HL-60/S4 (cell line): ENCODE data around the gene ZNF710.

Experiments
- in situ Hi-C: fragments of 300-500 bp; cut with MboI; formaldehyde crosslinking; loops from 2 replicates; pipeline ENCODE4 v1.14.3; 2022; ENCODE audit warnings: low sequenced_read_pairs

Gene ZNF710

DNA sequence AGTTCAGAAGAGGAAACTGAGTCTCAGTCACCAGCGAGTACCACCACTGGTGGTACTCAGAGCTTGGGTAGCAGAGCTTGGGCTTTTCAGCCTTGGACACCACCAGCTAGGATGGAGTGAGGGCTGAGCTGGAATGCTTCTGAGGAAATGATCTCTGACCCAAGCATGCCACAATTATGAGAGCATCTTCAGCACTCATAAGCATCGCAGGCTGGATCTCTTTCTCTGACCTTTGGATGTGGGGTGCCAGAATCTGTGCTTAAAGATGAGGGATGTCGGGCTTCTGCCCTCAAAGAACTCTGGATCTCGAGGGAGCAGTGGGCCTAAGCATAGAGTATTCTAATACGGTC is 36.4 kb downstream of the ZNF710 start:
- in situ Hi-C loops: no loop called here

DNA sequence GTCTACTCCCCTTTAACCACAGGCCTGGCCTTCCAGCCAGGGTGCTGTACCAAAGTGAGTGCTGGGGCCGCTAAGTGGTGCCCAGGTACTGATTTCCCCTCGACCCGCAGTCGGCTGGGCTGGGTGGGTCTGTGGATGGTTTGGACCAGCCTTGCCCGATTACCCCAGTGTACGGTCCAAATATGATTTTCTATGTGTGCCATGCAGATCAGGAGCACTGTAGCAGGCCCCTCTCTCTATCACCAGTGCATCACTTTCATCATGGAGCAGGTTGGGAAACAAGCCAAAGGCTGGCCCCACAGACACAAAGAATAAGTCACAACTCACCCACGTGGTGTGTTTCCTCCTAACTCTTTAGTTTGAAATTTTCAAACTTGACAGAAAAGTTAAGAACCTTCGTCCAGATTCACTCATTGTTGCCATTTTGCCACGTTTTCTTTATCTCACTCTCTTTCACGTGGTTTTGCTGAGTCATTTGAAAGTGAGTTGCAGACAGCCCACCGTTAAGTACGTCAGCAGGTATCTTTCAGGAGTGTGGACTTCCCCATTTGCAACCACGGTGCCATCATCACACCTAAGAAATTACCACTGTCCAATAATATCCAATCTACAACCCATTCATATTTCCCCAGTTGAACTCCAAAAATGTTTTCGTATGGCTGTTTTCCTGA is 37.0 kb downstream of the ZNF710 start:
- in situ Hi-C loops: no loop called here

DNA sequence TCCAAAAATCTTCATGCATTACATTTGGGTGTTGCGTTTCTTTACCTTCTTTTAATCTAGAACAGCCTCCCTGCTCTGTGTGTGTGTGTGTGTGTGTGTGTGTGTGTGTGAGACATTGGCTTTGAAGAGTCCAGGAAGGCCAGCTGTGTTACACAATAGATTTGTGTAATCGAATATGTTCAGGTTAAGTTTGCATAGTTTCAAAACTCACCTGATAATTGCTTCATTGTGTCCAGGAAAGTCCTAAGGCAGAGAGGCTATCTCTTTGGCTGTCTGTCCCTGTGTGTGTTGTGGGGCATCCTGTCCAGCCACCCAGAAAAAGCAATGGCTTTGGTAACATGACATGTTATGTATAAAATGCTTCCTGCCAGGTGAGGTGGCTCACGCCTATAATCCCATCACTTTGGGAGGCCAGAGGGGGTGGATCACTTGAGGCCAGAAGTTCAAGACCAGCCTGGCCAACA is 37.5 kb downstream of the ZNF710 start:
- in situ Hi-C loops: no loop called here

DNA sequence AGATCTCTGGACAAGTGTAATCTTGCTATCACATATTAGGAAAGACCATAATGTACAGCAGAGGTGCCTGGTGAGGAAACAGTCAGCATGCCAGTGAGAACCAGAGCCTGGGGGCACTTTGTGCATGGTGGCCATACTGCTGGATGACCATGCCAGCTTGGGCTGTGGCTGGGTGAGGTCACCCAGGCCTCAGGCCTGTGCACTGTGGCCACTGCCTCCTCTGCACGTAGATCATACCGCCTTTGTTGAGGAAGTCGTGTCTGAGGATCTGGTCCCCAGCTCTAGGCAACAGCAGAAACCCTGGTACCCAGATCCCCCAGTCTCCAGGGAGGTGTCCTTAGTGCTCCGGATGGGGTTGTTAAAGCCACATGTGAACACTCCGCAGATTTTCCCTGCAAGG is 38.9 kb downstream of the ZNF710 start:
- in situ Hi-C loops: no loop called here

DNA sequence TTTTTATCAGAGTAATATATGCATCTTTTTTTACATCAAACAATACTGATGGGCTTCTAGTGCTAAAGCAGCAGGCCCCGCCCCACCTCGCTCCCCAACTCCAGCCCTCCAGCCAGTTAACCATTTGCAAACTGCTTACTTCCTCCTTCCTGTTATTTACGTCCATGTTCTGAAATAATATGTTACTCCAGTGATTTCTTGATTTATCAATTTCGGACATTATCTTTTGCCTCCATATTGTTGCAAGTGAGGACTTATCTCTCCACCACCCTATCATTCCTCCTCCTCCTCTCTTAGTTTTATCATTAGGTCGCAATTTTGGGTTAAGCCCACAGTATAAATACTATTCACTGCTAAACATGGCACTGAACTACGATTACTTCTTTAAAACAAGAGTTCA is 39.5 kb downstream of the ZNF710 start:
- in situ Hi-C loops: no loop called here

DNA sequence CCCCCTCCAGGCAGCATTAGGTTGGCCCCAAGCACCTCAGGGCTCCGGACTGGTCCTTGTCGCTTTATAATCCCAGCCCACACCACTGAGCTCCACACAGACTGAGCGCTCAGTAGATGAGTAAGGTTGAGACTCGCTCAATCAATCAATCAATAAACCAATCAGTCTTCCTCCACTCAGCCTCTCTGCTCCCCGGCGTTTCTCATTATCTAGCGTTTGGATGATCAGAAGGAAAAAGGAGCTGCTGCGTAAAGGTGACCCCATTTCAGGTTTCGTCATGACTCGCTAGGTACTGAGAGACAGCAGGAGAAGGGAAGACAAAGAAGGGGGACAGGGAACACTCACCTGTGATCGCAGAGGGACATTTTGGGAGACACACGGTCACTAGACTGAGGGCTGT is 41.2 kb downstream of the ZNF710 start:
- in situ Hi-C loops: no loop called here

DNA sequence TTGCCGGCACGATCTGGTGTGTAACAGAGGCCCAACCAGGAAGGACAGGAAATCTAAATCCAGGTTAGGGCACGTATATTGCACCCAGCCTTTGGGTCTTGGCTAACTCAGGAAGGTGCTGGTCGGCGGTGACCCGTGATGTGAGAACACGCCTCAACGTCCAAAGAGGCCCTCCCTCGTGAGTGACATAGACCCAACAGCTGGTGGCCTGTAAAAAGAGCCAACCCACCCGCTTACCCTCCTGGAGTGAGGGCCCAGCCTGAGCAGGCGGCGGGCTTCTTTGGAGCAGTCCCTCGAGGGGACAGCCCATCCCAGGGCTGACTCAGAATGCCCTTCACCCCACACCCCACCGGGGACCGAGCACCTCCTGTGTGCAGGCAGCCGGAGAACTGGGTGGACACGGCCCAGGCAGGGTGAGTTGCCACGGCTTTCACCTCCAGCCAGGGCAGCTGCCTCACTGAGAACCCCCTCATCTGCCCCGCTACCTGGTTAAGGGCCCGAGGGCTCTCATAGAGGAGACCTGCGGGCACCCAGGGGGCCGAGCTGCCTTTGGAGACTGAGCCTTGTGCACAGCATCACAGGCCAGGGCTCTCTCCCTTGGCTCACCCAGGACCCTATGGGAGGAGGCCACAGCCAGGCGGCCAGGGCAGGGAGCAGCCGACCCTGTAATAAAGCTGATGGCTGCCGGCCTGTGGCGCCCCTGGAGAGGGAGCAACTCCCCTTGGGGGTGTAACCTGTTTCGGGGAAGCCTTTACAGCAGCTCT is 41.8 kb downstream of the ZNF710 start:
- in situ Hi-C loops: no loop called here

DNA sequence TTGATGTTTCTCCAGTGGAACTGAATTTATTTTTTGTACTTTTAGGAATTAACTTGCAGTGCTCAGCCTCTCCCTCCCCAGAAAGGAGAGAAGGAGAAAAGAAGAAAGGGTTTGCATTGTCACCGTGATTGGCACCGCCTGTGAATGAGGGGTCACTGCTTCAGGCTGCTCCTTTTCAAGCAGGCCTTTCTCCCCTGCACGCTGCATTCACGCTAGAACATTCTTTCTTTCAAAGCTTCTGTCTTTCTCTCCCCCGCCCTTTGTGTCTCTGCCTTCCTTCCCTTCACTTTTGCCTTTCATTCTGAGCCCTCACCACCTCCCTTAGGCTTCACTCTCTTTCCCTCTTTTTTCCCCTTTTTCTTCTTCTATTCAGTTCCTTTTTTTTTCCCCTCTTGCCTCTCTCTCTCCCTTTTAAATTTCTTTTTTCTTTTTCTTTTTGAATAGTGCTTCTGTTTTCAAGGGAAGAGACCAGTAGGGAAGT is 42.4 kb downstream of the ZNF710 start:
- in situ Hi-C loops: no loop called here

DNA sequence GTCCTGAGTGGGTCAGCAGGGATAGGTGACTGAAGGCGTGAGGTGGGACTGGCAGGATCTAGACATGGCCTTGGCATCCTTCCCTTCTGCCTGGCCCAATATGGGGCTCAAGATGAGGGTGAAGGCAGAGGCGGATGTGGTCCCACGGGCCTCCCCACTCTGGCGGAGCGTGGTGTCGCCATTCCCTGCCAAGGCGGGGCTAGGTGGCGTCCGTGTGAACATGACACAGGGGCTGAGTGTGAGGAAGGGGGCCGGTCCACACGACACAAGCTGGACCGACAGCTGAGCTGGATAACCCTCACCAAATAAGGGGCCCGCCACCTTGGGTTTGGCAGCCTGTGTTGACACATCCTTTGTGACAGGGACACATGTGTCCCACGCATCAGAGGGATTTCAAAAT is 43.1 kb downstream of the ZNF710 start:
- in situ Hi-C loops: no loop called here

DNA sequence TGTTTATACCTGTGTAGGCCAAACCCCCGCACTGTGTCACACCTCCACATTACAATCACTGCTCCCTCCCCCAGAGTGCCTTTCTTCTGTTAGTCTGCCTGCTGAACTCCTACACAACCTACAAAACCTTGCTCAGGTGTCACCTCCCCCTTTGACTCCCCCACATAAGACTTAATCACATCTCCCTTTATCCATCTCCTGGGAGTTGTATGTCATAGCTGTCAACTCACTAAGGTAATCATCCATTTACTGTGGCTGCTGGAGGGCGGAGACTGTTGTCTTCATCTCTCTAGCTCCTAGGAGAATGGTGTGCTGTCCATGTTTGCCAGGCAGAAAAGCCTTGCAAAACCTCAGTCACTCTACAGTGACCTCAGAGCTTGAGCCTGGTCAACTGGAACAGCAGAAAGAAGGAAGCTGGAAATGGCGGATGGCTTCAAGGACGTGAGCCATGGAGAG is 43.8 kb downstream of the ZNF710 start:
- in situ Hi-C loops: no loop called here

DNA sequence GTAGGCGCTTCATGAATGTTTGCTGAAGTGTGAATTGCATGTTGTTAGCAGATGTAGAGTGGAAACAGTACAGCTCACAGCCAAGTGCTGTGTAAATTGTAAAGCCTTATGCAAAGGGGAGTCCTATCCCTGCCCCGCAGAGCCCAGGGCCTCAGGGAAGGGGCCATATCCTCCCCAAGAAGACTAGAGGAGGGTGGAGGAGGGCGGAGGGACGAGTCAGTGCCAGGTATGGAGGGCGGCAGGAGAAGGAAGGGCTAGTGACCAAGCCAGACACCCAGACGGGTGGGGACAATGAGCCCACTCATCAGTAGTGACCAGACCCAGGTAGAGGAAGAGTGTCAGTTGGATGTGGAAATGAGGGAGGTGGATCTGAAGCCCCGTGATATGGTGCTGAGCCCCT is 45.2 kb downstream of the ZNF710 start:
- in situ Hi-C loops: no loop called here

DNA sequence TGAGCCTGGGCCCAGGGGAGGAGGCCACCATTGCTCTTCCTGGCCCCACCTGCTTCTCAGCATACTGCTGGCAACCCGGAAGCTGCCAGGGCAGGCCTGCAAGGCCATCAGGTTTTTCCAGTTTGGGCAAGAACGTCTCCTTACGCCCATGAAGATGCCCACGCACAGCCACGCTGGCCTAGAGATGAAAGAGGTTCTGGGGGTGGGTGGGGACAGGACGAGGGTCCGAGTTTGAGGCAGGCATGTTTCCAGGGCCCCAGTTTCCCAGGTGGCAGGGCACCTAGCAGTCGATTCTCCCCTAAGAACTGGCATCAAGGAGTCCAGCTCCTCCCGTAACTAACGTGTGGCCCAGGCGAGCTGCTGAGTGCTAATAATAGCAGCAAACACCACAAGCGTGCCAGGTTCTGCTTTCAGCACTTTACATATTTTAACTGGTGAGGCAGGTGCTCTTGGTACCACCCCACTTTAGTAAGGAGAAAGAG is 45.8 kb downstream of the ZNF710 start:
- in situ Hi-C loops: no loop called here

DNA sequence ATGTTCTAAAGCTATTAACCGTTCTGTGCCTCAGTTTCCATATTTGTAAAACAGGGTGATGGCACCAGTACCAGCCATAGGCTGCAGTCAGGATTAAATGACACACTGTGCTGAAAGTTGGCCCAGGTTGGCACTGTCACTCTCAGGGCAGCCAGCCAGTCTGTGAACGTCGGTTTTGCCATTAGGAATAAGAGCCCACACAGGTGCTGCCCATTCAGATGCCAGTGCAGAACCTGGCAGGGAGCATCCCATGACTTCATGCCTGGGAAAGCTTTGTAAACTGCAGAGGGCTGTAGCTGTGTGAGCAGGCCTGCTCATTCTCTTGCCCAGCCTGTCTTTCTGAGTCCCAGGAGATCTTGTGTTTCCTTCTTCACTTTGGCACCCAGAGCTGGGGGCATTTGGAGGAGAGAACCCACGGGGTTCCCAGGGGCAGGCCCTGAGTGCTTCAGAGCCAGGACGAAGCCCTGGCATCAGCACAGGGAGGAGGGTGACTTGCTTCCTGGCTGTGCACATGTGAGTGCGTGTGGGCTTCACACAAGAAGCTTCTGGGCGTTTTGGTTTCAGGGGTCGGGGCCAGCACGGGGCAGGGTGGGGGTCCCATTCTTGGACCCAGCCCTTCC is 46.9 kb downstream of the ZNF710 start:
- in situ Hi-C loops: no loop called here

DNA sequence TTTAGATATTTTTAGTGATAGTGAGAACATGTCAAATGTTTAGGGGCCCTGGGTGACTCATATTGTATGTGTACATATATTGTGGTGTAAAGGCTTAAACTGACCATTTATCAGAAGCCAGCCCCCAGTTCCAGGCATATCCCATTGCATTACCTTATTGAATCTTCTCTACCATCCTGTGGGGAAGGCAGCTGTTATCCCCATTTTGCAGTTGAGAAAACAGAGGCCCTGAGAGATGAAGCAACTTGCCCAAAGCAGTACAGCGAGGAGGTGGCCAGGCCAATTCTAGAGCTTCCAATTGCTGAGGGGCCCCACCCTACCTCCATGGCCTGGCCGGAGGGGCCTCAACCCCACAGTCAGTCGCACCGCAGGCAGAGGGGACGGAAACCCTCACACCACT is 47.9 kb downstream of the ZNF710 start:
- in situ Hi-C loops: no loop called here

DNA sequence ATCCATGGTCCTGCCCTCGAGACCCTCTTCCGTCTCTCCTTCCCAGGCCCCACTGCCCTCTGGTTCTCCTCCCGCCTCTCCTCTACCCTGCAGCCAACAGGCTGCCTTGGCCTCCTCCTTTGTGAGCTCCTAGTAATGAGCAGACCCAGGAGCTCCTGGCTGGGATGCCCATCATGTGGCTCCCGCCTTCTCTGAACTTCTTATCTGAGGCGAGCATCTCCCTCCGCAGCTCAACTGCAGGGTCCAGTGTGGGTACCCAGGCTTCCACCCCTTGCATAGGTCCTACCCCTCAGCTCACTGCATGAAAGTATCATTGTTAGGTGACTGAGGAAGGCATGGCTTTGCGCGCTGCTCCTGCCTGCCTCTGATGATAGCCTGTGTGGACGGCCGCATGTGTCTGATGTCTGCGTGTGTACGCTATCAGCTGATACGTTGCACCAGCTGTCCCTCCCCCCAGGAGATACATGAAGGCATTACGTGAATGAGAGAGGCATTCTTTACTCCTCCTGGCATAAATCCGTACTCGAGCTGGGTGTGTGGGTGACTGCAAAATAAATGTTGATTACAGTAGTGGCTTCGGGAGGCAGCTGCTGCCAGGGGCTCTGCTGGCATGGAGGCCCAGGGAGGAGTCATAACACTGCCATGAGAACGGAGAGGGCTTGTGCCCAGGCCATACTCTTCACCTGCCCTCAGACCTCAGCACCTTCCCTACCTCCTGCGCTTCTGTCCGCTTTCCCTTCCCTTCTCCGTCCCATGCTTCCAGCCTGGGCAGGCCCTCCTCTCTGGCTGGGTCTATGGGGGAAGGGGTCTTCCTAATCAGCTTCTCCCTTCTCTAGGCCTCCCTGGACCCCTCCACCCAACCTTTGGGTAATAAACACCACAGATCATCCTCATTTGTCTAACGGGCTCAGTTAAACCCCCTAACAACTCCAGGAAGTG is 48.8 kb downstream of the ZNF710 start:
- in situ Hi-C loops: no loop called here

DNA sequence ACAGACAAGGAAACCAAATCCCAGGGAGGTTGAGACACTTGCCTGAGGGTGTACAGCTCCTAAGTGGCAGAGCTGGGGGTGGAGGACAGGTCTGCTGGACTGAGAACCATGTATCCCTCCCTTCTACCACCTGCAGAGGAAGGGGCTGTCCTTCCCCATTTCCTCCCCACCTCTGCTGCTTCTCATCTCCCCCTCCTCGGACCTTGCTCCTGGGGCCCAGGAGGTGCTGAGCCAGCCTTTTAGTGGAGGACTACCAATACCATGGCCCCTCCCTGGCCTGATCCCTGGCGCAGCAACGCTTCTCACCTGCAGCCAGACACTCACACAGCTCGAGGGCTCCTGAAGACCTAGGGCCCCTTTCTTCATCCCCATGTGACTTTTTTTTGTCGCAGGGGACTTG is 50.8 kb downstream of the ZNF710 start:
- in situ Hi-C loops: no loop called here

DNA sequence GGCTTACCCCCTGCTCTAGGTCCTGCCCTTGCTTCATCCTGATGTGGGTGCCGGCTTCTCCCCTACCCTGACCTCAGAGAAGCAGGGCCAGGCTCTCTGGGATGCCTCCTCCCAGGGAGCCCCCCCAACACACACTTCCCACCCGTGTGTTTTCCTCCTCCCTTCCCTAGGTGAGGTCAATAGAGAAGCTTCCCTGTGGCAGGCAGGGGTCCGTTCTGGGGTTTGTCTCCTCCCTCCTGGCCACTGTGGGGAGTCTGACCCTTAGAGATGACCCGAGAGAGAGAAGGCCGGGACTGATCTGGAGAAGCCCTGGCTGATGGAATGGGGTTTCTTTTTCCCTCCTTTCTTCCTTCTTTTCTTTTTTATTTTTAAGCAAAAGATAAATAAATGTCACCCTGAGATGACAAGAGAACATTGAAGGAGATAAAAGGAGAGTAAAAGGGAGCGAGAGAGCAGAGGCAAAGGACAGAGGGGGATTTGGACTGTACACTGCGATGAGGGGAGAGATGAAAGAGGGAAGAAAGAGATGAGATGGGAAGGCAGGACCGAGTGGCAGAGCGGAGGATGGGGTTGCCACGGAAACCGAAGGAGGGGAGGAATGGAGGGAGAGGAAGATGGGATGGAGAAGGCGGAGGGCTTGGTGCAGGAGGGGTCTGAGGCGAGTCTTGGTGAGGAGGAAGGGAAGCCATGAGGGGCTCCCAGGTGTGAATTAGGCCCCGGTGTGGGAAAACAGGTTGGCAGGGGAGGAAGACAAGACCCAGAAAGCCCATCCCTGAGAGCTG is 52.8 kb downstream of the ZNF710 start:
- in situ Hi-C loops: no loop called here

DNA sequence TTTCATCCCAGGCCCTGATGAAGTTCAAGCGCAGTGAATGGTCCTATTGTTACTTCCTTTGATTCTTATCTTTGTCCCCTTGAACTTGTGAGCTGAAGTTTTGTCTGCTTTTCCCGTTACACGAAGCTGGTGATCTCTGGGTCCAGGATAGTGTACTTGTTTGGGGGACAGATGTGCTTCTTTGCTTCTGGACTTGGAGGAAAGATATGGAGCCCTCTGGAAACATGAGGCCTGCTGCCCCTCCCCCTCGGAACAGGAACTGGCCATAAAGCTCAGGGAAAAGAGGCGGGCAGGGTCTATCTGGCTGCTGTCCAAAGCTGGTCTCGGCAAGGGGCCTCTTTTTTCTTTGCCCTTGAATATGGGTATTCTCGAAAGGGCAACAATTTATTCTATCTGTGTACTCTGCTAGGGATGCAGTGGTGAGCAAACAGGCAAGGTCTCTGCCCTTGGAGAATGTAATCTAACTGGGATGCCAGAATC is 53.5 kb downstream of the ZNF710 start:
- in situ Hi-C loops: no loop called here

DNA sequence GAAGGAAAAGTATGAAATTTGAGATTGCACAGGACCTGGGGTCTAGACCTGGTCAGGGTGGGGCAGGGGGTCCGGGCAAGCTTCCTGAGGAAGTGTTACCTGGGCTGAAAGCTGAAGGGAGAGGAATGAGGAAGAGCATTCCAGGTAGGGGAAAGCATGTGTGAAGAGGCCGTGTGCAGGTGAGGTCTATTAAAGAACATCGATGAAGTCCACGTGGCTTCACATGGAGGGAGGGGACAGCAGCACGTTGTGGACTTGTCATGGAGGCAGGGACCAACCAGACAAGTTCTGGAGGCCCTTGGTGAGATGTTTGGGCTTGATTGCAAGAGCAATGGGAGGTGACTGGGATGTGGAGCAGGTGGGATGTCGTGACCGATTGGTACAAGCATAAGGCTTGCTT is 54.1 kb downstream of the ZNF710 start:
- in situ Hi-C loops: no loop called here

DNA sequence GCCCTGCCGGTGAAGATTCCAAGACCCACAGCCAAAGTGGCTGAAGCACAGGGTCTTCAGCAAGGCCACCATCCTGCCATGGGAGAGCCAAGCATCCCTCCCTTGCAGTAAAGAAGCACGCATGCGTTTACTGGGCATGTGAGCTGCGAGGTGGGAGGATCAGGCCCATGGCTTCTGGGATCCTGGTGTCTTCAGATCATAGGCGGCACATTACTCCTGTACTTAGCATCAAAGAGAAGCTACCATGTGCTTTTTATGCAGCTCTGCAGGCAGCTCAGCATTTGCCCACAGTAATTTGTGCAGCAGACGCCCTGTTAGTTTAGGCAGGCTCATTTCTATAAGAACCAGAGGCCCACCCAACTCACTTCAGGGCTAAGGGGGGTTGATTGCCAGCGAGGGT is 55.4 kb downstream of the ZNF710 start:
- in situ Hi-C loops: no loop called here
